Type B pancreatic cell (in vitro differentiated cells): ENCODE data around the gene JAZF1. TPM values are rescaled to one million over a fixed set of nuclear protein-coding genes. Genes with fewer than 3 reads are reported as not detected.

Experiments
- DNase-seq: peaks from one replicate; pipeline ENCODE4 v3.0.0; 2021; ENCODE audit warnings: mixed read lengths; ENCODE audit not compliant: unreplicated experiment; ENCODE audit errors: extremely low spot score
- H3K27ac Mint-ChIP-seq: 2 replicates; pipeline ENCODE4 v1.8.0; 2021; ENCODE audit warnings: mild to moderate bottlenecking, mixed read lengths
- H3K27me3 Mint-ChIP-seq: 2 replicates; pipeline ENCODE4 v1.8.0; 2021; ENCODE audit warnings: mixed read lengths
- H3K36me3 Mint-ChIP-seq: 2 replicates; pipeline ENCODE4 v1.8.0; 2021; ENCODE audit warnings: mixed read lengths
- H3K4me1 Mint-ChIP-seq: one replicate; pipeline ENCODE4 v1.8.0; 2021; ENCODE audit warnings: mixed read lengths; ENCODE audit not compliant: unreplicated experiment
- H3K4me3 Mint-ChIP-seq: 2 replicates; pipeline ENCODE4 v1.8.0; 2021; ENCODE audit warnings: mild to moderate bottlenecking, mixed read lengths
- H3K9me3 Mint-ChIP-seq: 2 replicates; pipeline ENCODE4 v1.8.0; 2021; ENCODE audit warnings: mixed read lengths
- total RNA-seq: library from RNA; stranded (reverse); gene quantifications from 2 replicates; pipeline ENCODE4 v1.2.1, GENCODE V29; 2021; ENCODE audit warnings: low replicate concordance
- TF ChIP-seq, protein P1 (sequence below): fragments of 200-600 bp; sonication (generic); conservative IDR thresholded peaks from 2 replicates; pipeline ENCODE4 v1.5.0; 2021; ENCODE audit warnings: antibody characterized with exemption, mild to moderate bottlenecking

JAZF1 gene
- total RNA-seq, 1 donor from 2014 or later, result 4.9 TPM

DNA sequence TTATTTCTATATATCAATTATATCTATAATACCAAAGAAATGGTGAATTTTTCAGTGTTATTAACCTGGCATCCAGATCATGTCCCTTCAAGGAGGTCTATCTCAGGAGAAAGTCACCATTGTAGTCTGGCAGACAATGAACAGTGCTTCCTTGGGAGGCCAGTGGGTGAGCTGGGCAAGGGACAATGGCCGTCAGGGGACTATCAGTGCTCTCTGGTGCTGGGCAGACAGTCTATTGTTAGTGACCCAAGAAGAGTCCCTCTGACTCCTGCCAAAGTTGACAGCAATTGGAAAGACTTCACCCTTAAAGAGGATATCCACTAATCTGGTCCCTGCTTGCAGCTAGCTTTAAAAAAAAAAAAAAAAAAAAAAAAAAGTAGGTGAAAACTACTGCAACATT lies 7.1 kb downstream of the JAZF1 start:
- TF ChIP-seq, protein P1, sequence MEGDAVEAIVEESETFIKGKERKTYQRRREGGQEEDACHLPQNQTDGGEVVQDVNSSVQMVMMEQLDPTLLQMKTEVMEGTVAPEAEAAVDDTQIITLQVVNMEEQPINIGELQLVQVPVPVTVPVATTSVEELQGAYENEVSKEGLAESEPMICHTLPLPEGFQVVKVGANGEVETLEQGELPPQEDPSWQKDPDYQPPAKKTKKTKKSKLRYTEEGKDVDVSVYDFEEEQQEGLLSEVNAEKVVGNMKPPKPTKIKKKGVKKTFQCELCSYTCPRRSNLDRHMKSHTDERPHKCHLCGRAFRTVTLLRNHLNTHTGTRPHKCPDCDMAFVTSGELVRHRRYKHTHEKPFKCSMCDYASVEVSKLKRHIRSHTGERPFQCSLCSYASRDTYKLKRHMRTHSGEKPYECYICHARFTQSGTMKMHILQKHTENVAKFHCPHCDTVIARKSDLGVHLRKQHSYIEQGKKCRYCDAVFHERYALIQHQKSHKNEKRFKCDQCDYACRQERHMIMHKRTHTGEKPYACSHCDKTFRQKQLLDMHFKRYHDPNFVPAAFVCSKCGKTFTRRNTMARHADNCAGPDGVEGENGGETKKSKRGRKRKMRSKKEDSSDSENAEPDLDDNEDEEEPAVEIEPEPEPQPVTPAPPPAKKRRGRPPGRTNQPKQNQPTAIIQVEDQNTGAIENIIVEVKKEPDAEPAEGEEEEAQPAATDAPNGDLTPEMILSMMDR, result no peak
- no peaks in the 10 kb centered on the region for H3K9me3 Mint-ChIP-seq
- H3K27me3 Mint-ChIP-seq, result peaks cover 3% of the 10 kb centered on the region
- no peak overlapping the region for H3K4me3 Mint-ChIP-seq
- H3K4me1 Mint-ChIP-seq, result no peaks in the 10 kb centered on the region
- no peak for DNase-seq
- H3K27ac Mint-ChIP-seq, result no peak overlapping the region
- H3K36me3 Mint-ChIP-seq, result no peaks in the 10 kb centered on the region

DNA sequence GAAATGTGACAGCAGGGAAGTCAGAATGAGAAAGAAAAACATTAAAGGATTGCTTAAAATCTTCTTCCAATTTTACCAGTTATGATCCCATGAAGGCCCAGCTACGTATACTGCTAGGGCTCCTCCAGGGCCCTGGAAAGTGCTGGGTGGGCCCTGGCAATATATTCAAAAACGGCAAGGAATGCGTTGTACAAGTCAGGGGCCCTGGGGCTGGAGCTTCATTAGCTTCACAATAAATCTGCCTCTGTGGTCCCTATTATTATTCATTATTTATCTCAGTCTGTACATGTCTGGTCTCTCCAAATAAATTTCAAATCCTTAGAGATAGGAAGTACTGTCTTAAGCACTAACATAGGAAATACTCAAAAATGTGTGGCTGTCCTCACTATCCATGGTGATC lies 7.6 kb downstream of the JAZF1 start:
- TF ChIP-seq, protein P1, result no peak
- Mint-ChIP-seq H3K9me3 (no peaks in the 10 kb centered on the region), H3K27ac (no peak overlapping the region), H3K36me3 (no peaks in the 10 kb centered on the region), H3K27me3 (peaks cover 3% of the 10 kb centered on the region), H3K4me3 (no peak overlapping the region), H3K4me1 (no peaks in the 10 kb centered on the region)
- no peak for DNase-seq

DNA sequence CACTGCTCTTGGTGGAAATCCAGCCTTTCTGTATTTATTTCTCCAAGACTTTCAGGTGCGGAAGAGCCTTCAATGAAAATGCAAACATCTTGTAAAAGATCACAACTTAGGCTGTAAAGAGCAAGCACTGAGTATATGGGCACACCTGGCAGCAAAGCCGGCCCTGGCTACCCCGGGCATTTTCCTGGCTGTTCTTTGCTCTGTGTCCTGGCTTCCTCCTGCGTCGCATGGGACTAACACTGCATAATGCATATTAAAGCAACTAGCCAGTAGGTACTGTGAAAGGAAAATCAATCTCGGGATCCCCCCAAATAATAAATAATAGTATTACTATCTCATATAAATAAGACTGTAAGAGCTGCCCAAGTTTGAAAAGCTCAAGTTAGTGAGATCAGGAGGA lies 9.9 kb downstream of the JAZF1 start:
- Mint-ChIP-seq H3K27me3 (no peaks in the 10 kb centered on the region), H3K27ac (no peak overlapping the region), H3K36me3 (no peaks in the 10 kb centered on the region), H3K9me3 (no peaks in the 10 kb centered on the region), H3K4me3 (no peak overlapping the region), H3K4me1 (peaks cover 1% of the 10 kb centered on the region)
- TF ChIP-seq, protein P1, result no peak
- no peak for DNase-seq

DNA sequence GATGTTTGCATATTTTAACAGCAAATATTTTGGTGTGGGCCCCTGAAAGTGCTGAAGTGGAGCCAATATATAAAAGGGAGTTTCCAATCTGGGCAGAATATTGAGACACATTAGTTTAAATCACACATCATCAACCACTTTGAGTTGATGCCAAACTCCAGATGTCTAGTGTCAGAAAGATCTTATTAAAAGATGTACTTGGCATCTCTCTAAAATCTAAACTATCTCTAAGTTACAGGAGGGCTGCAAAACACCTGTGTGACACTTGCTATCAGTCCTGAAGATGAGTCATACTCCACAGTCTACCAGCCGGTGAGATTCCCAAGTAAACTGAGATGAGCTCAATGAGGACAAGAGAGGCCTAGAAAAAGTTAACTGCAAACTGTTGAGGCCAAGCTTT lies 11.4 kb downstream of the JAZF1 start:
- peaks cover 5% of the 10 kb centered on the region for H3K4me1 Mint-ChIP-seq
- H3K36me3 Mint-ChIP-seq, result no peaks in the 10 kb centered on the region
- H3K27me3 Mint-ChIP-seq, result no peaks in the 10 kb centered on the region
- no peak overlapping the region for H3K4me3 Mint-ChIP-seq
- H3K27ac Mint-ChIP-seq, result no peak overlapping the region
- TF ChIP-seq, protein P1, result no peak
- H3K9me3 Mint-ChIP-seq, result no peaks in the 10 kb centered on the region
- no peak for DNase-seq

DNA sequence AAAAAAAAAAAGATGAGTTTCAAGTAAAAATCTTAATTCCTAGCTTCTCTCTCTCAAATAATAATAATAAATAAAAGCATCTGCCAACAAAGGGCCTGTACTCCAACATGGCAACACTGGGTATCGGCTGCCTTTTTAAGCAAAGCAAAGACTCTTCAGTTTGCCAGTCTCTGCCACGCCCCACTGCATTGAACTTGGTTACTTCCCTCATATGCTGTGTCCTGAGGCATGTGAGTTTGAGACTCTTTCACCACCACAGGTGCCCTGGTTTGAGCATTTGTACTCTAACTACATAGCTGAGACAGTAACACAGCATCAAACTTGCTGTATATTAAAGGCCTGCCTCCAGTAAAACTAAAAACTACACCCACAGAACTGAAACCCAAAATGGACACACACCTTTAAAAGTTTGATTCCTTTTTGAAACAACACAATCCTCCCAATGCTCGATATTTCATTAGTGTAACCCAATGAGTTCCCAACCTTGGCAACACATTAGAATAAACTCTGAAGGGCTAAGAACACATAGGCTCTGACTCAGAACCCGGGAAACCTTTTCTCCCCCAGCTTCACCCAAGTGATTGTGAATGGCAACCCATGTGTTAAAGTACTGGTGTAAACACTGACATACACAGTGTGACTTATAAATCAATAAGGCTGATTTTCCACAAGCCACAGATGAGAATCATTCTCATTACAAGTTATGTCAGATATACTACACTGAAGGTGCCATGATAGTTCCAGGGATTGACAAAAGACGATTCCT lies 12.0 kb downstream of the JAZF1 start:
- no peak overlapping the region for H3K4me3 Mint-ChIP-seq
- H3K36me3 Mint-ChIP-seq, result no peaks in the 10 kb centered on the region

More for the DNA sequence above, 12.0 kb downstream of the JAZF1 start:
- H3K4me1 Mint-ChIP-seq, result peaks cover 5% of the 10 kb centered on the region
- TF ChIP-seq, protein P1, result no peak
- no peak overlapping the region for H3K27ac Mint-ChIP-seq
- no peak for DNase-seq
- no peaks in the 10 kb centered on the region for H3K9me3 Mint-ChIP-seq
- no peaks in the 10 kb centered on the region for H3K27me3 Mint-ChIP-seq
